Endothelial cell (in vitro differentiated cells): ENCODE measurements around the gene DIP2C. TPM values are rescaled to one million over a fixed set of nuclear protein-coding genes. Genes with fewer than 3 reads are reported as not detected.

Source experiments
- DNase-seq: peaks from one replicate; pipeline ENCODE4 v3.0.0; 2021; ENCODE audit warnings: low spot score
- H3K27ac Mint-ChIP-seq: one replicate; pipeline ENCODE4 v1.8.0; 2021; ENCODE audit warnings: mixed read lengths, inconsistent platforms; ENCODE audit not compliant: unreplicated experiment
- H3K27me3 Mint-ChIP-seq: one replicate; pipeline ENCODE4 v1.8.0; 2021; ENCODE audit warnings: mild to moderate bottlenecking, moderate library complexity, mixed read lengths, inconsistent platforms; ENCODE audit not compliant: unreplicated experiment
- H3K36me3 Mint-ChIP-seq: one replicate; pipeline ENCODE4 v1.8.0; 2021; ENCODE audit warnings: mild to moderate bottlenecking, low read depth, mixed read lengths, inconsistent platforms; ENCODE audit not compliant: unreplicated experiment
- H3K4me1 Mint-ChIP-seq: one replicate; pipeline ENCODE4 v1.8.0; 2021; ENCODE audit warnings: mild to moderate bottlenecking, mixed read lengths, inconsistent platforms; ENCODE audit not compliant: unreplicated experiment
- H3K4me3 Mint-ChIP-seq: one replicate; pipeline ENCODE4 v1.8.0; 2021; ENCODE audit warnings: mild to moderate bottlenecking, mixed read lengths, inconsistent platforms; ENCODE audit not compliant: unreplicated experiment
- H3K9me3 Mint-ChIP-seq: one replicate; pipeline ENCODE4 v1.8.0; 2021; ENCODE audit warnings: mixed read lengths, inconsistent platforms; ENCODE audit not compliant: unreplicated experiment
- total RNA-seq: library from RNA; stranded (reverse); fragmentation: NEBNext Ultra II Directional; extraction: Animal tissue kit (Norgen Biotek cat#: 25700); gene quantifications from one replicate; pipeline ENCODE4 v1.2.1, GENCODE V29; 2021; ENCODE audit not compliant: unreplicated experiment
- TF ChIP-seq, protein P1 (sequence below): fragments of 200-600 bp; sonication (generic); IDR thresholded peaks from one replicate; pipeline ENCODE4 v1.5.0; 2021; ENCODE audit warnings: antibody characterized with exemption; ENCODE audit not compliant: unreplicated experiment

DIP2C gene
- total RNA-seq, 1 donor from 2014 or later = 13.1 TPM

DNA sequence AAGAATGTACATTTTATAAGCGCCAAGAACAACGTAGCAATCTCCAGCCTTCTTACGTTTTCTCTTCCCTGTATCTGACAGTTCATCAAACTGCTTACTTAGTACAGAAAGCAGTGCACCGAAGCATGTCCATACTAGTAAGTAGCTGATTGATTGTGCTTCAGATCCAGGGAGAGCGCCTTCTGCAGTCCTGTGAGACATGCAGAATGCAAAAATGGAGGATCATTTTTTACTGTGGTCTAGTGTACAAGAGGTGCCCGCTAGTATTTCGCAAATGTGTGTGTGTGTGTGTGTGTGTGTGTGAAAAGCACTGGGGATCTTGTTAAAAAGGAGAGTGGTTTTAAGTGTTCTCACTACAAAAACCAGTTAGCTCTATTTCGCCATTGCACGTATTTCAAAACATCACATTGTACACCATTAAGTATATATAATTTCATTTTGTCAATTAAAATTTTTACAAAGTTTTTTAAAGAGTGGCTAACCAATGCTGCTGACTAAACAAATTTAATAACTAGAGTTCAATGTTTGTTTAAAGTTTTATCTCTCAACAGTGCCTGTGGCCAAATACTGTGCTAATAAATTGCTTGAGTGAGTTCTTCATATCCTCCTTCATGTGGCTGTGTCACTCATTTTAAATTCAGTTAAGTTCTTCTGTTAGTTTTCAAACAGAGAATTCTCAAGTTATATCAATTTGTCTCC lies 454.6 kb downstream of the DIP2C start:
- peaks cover 2% of the 10 kb centered on the region for H3K27me3 Mint-ChIP-seq
- H3K9me3 Mint-ChIP-seq = no peaks in the 10 kb centered on the region
- TF ChIP-seq, protein P1, sequence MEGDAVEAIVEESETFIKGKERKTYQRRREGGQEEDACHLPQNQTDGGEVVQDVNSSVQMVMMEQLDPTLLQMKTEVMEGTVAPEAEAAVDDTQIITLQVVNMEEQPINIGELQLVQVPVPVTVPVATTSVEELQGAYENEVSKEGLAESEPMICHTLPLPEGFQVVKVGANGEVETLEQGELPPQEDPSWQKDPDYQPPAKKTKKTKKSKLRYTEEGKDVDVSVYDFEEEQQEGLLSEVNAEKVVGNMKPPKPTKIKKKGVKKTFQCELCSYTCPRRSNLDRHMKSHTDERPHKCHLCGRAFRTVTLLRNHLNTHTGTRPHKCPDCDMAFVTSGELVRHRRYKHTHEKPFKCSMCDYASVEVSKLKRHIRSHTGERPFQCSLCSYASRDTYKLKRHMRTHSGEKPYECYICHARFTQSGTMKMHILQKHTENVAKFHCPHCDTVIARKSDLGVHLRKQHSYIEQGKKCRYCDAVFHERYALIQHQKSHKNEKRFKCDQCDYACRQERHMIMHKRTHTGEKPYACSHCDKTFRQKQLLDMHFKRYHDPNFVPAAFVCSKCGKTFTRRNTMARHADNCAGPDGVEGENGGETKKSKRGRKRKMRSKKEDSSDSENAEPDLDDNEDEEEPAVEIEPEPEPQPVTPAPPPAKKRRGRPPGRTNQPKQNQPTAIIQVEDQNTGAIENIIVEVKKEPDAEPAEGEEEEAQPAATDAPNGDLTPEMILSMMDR = no peak
- no peak overlapping the region for H3K27ac Mint-ChIP-seq
- no peak for DNase-seq
- H3K4me3 Mint-ChIP-seq = no peak overlapping the region
- H3K36me3 Mint-ChIP-seq = no peaks in the 10 kb centered on the region
- H3K4me1 Mint-ChIP-seq = no peaks in the 10 kb centered on the region

DNA sequence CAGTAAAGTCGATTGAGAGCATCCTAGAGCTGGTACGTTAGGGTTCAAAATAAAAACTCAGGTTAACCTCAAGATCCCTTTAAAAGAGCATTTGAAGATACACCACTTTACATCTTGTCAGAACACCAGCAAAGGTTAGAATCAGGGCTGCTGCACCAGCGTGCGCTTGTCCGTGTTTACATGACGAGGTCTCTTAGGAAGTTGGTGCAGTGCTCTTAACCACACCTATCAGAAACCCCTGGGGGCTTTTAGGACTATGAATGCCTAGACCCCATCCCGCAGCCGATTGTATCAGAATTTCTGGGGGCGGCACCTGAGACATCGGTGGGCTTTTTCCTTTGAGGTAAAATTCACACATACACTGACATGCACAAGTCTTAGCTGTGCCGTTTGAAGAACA lies 456.6 kb downstream of the DIP2C start:
- H3K4me3 Mint-ChIP-seq = no peak overlapping the region

DNA sequence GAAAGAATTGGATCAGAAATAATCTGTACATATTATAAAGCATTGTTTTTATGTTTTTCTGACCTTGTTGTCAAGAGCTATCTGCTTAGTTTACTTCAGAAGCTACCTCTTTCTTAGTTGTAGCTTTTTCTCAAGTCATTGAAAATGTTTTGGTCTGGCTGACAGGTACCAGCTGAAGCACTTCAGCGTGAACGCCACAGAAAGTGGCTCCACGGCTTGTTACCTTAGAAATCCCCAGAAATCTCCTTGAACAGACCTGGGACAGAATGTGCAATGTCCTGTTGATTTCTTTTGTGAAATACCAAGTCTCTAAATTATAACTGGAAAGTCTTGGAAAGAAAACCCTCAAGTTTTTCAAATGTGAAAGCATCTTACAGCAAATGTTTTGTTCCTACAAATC lies 457.4 kb downstream of the DIP2C start:
- Mint-ChIP-seq H3K36me3 (no peaks in the 10 kb centered on the region), H3K4me3 (no peak overlapping the region), H3K9me3 (no peaks in the 10 kb centered on the region), H3K27me3 (peaks cover 2% of the 10 kb centered on the region), H3K4me1 (no peaks in the 10 kb centered on the region), H3K27ac (no peak overlapping the region)
- no peak for DNase-seq
- TF ChIP-seq, protein P1 = no peak

More for the DNA sequence above, 456.6 kb downstream of the DIP2C start:
- Mint-ChIP-seq H3K27me3 (peaks cover 2% of the 10 kb centered on the region), H3K9me3 (no peaks in the 10 kb centered on the region), H3K36me3 (no peaks in the 10 kb centered on the region), H3K4me1 (no peaks in the 10 kb centered on the region), H3K27ac (no peak overlapping the region)
- no peak for DNase-seq
- TF ChIP-seq, protein P1 = no peak

DNA sequence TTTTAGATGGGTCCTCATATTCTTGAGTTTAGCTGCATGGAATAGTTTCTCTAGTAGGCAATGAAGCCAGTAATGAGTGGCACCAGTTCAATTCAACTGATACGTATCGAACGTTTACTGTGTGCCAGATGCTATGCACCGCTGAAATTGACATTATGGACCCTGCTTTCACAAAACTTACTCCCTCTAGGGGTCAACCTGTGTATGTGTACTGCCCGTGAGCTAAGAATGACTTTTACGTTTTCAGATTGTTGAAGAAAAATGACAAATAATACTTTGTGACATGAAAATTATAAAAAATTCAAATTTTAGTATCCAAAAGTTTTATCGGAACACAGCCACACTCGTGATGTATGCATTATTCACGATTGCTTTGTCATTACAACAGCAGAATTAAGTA lies 458.7 kb downstream of the DIP2C start:
- Mint-ChIP-seq H3K9me3 (no peaks in the 10 kb centered on the region), H3K4me3 (no peak overlapping the region), H3K36me3 (no peaks in the 10 kb centered on the region), H3K27ac (no peak overlapping the region), H3K4me1 (no peaks in the 10 kb centered on the region), H3K27me3 (peaks cover 2% of the 10 kb centered on the region)
- peak; percentile 5 for DNase-seq
- TF ChIP-seq, protein P1 = peak; percentile 75

DNA sequence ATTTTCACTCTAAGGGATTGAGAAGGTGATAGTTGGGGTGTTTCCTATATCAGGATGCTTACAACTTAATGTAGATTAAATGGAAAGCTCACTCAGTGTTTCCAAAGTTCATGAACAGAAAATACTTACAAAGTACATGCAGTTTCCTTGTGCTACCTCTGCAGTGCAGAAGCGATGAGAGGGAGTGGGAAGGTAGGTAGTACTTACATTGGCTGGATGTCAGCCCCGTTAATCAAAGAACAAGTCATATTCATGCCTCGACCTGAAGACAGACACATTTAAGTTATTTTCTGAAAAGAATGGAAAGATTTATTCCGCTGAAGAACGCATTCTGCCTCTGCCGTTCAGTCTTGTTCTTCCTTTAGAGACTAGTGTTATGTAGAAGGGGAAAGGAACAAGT lies 461.1 kb downstream of the DIP2C start:
- Mint-ChIP-seq H3K27me3 (no peaks in the 10 kb centered on the region), H3K9me3 (no peaks in the 10 kb centered on the region), H3K4me3 (no peak overlapping the region), H3K4me1 (no peaks in the 10 kb centered on the region), H3K36me3 (no peaks in the 10 kb centered on the region), H3K27ac (no peak overlapping the region)
- TF ChIP-seq, protein P1 = no peak
- DNase-seq = no peak
